Panc1 (cell line): ENCODE data around the gene IL3RA. TPM values are rescaled to one million over a fixed set of nuclear protein-coding genes. Genes with fewer than 3 reads are reported as not detected.

ENCODE experiments used
- ATAC-seq: fragments of 200-7000 bp; cut with Tn5 transposase; 2 replicates; pipeline ENCODE4 v1.9.1; 2020; ENCODE audit warnings: mild to moderate bottlenecking, moderate library complexity
- BruUV-seq: library from RNA; stranded (reverse); fragments of 400-500 nt; replicated peaks from 2 replicates; lab custom pipeline; 2021; lab: Mats Ljungman, UMichigan
- CTCF ChIA-PET: fragments of 300-600 bp; sonication (Branson Sonifier 250); formaldehyde crosslinking; loops from one replicate; lab custom pipeline; 2022; ENCODE audit warnings: antibody characterized with exemption; lab: Charles Lee
- POLR2A ChIA-PET: fragments of 300-600 bp; sonication (Branson Sonifier 250); formaldehyde crosslinking; loops from one replicate; lab custom pipeline; 2022; ENCODE audit warnings: antibody characterized with exemption; lab: Charles Lee
- DNase-seq: peaks from one replicate; pipeline ENCODE4 v3.0.0-alpha.2; 2010; ENCODE audit warnings: low read depth, low spot score
- H3K27ac ChIP-seq: 2 replicates; pipeline ENCODE4 v1.5.1; 2011; ENCODE audit warnings: mild to moderate bottlenecking, low read length, inconsistent platforms
- H3K27me3 ChIP-seq: fragments of 200-500 bp; sonication (Bioruptor generic); 2 replicates; pipeline ENCODE4 v1.6.0; 2014; ENCODE audit warnings: low read length, inconsistent platforms; ENCODE audit not compliant: control insufficient read depth, insufficient read depth
- H3K36me3 ChIP-seq: fragments of 200-500 bp; sonication (Bioruptor generic); 2 replicates; pipeline ENCODE4 v1.5.1; 2014; ENCODE audit warnings: inconsistent platforms, mild to moderate bottlenecking, low read length, moderate library complexity; ENCODE audit not compliant: control insufficient read depth, insufficient read depth
- H3K4me1 ChIP-seq: 2 replicates; pipeline ENCODE4 v1.5.1; 2011; ENCODE audit warnings: inconsistent platforms, mild to moderate bottlenecking, low read length, moderate library complexity; ENCODE audit not compliant: control insufficient read depth, insufficient read depth
- H3K4me3 ChIP-seq, 2 experiments: 2 replicates each; pipeline ENCODE4 v1.5.1; 2011 to 2012; ENCODE audit warnings: low read depth in 2 of 2, low read length in 2 of 2, mild to moderate bottlenecking in 2 of 2, inconsistent platforms in 1 of 2, moderate library complexity in 1 of 2
- H3K9me3 ChIP-seq: fragments of 200-500 bp; sonication (Bioruptor generic); 2 replicates; pipeline ENCODE4 v1.5.1; 2014; ENCODE audit warnings: low read depth, mild to moderate bottlenecking, inconsistent platforms, low read length, moderate library complexity; ENCODE audit not compliant: control insufficient read depth, insufficient read depth
- CTCF ChIP-seq: fragments of 450-650 bp; IDR thresholded peaks from 2 replicates; pipeline ENCODE4 v1.5.1; 2017; ENCODE audit warnings: mild to moderate bottlenecking
- POLR2AphosphoS5 ChIP-seq: IDR thresholded peaks from 2 replicates; pipeline ENCODE4 v1.6.1; 2012; ENCODE audit warnings: mild to moderate bottlenecking, low read depth, low read length, moderate library complexity
- SIN3A ChIP-seq: IDR thresholded peaks from 2 replicates; pipeline ENCODE4 v1.6.1; 2012; ENCODE audit warnings: low read depth, mild to moderate bottlenecking, low read length, moderate library complexity, borderline replicate concordance; ENCODE audit not compliant: insufficient read depth
- TCF7L2 ChIP-seq: IDR thresholded peaks from 2 replicates; pipeline ENCODE4 v1.6.1; 2011; ENCODE audit warnings: mild to moderate bottlenecking, low read depth, low read length, inconsistent platforms
- in situ Hi-C: cut with HindIII; loops from 2 replicates; pipeline ENCODE4 v1.10.0; 2016; ENCODE audit warnings: low sequenced_read_pairs, low pct_unique_long_range_greater_than_20kb
- intact Hi-C: fragments of 100-400 bp; cut with micrococcal nuclease; formaldehyde crosslinking; loops from one replicate; pipeline ENCODE4 v1.10.0; 2022; ENCODE audit not compliant: unreplicated experiment
- total RNA-seq: library from RNA; stranded (reverse); gene quantifications from one replicate; pipeline ENCODE4 v1.2.1, GENCODE V29; 2021; ENCODE audit not compliant: unreplicated experiment
- TF ChIP-seq, protein P1 (sequence below), 2 experiments: IDR thresholded peaks; 2 replicates each; pipeline ENCODE4 v1.6.1; 2011 to 2012; ENCODE audit warnings: low read depth in 2 of 2, control low read depth in 1 of 2, low read length in 1 of 2, mild to moderate bottlenecking in 1 of 2, moderate library complexity in 1 of 2; ENCODE audit not compliant: insufficient read depth in 1 of 2

IL3RA gene
- total RNA-seq, 1 experiment from 2014 or later: 0.28 TPM

- Histone ChIP-seq H3K27ac (no peak overlapping the region), H3K36me3 (peaks cover 3% of the 10 kb centered on the region; the same call in 1 of the 2 replicates), H3K27me3 (no peaks in the 10 kb centered on the region), H3K9me3 (no peaks in the 10 kb centered on the region), H3K4me3 (no peak overlapping the region), H3K4me1 (no peaks in the 10 kb centered on the region)
- in situ Hi-C loops: no loop called here
- ChIA-PET CTCF (no interaction called here), POLR2A (no interaction called here)
- DNase-seq (no peak), ATAC-seq (no peak)
- BruUV-seq: no TSS peak
- TF ChIP-seq TCF7L2 (no peak), SIN3A (no peak)
- intact Hi-C loops: no loop called here
These were observed 50.7 kb downstream of the IL3RA start for GRCh38 chrX:1387141-1387776.

GRCh38 chrX:1388651-1389050 lies 52.1 kb downstream of the IL3RA start:
- no peaks in the 10 kb centered on the region for H3K9me3 ChIP-seq
- intact Hi-C loops: no loop called here
- H3K27ac ChIP-seq: no peak overlapping the region
- CTCF ChIA-PET: no interaction called here
- H3K4me1 ChIP-seq: no peaks in the 10 kb centered on the region
- TF ChIP-seq TCF7L2 (no peak), CTCF (no peak), SIN3A (no peak), POLR2AphosphoS5 (no peak)
- TF ChIP-seq, protein P1, sequence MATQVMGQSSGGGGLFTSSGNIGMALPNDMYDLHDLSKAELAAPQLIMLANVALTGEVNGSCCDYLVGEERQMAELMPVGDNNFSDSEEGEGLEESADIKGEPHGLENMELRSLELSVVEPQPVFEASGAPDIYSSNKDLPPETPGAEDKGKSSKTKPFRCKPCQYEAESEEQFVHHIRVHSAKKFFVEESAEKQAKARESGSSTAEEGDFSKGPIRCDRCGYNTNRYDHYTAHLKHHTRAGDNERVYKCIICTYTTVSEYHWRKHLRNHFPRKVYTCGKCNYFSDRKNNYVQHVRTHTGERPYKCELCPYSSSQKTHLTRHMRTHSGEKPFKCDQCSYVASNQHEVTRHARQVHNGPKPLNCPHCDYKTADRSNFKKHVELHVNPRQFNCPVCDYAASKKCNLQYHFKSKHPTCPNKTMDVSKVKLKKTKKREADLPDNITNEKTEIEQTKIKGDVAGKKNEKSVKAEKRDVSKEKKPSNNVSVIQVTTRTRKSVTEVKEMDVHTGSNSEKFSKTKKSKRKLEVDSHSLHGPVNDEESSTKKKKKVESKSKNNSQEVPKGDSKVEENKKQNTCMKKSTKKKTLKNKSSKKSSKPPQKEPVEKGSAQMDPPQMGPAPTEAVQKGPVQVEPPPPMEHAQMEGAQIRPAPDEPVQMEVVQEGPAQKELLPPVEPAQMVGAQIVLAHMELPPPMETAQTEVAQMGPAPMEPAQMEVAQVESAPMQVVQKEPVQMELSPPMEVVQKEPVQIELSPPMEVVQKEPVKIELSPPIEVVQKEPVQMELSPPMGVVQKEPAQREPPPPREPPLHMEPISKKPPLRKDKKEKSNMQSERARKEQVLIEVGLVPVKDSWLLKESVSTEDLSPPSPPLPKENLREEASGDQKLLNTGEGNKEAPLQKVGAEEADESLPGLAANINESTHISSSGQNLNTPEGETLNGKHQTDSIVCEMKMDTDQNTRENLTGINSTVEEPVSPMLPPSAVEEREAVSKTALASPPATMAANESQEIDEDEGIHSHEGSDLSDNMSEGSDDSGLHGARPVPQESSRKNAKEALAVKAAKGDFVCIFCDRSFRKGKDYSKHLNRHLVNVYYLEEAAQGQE (IDR thresholded peaks at IDR 0.05; ENCODE audit: insufficient read depth in 1 of 2, low read depth in 2 of 2, low read length in 1 of 2): no peak
- H3K36me3 ChIP-seq: peaks cover 3% of the 10 kb centered on the region; the same call in 1 of the 2 replicates
- BruUV-seq: no TSS peak
- ATAC-seq (no peak), DNase-seq (no peak)
- in situ Hi-C loops: no loop called here
- POLR2A ChIA-PET: no interaction called here
- no peak overlapping the region for H3K4me3 ChIP-seq
- no peaks in the 10 kb centered on the region for H3K27me3 ChIP-seq
